Adrenal gland (tissue), 5 donors: ENCODE measurements around the gene TMED7.

Experiments
- CTCF ChIP-seq, 6 experiments: fragments of 450-650 bp in 4 of 6; fragments of 200-600 bp in 2 of 6; sonication (generic) in 1 of 6; IDR thresholded peaks; 1 replicate in 5 of 6; 2 replicates in 1 of 6; pipeline versions ENCODE4 v1.5.1 to v1.8.0; 2016 to 2021; ENCODE audit warnings: antibody characterized with exemption in 6 of 6, mild to moderate bottlenecking in 2 of 6, moderate library complexity in 1 of 6
- POLR2A ChIP-seq, 2 donors: fragments of 450-650 bp; IDR thresholded peaks; one replicate each; pipeline ENCODE4 v1.6.1; 2017; ENCODE audit warnings: antibody characterized with exemption in 2 of 2, mild to moderate bottlenecking in 2 of 2, moderate library complexity in 1 of 2
- donor health status: DM: no; HTN: no; CAD: no.

DNA sequence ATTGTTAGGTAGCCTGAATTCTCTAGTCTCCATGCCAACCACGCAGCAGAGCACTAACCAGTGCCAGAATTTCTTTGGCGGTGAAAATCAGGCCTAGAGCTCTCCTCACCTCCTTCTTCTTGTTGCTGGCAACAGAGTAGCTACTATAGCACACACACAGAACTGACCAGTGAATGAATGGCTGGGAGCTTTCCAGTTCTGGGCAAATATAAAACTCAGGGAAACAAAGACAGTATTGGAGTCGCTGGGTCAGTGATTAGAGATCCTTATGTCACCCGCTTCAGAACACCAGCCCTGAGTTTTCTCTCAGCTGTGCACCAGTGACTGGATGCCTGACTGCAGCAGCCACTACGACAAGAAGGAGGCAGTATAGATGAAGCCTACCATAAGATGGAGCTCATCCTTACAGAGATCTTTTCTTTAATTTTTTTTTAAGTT is 54.4 kb downstream of the TMED7 start:
- TF ChIP-seq POLR2A (IDR thresholded peaks at IDR 0.05) (no peak), CTCF (IDR thresholded peaks at IDR 0.05) (no peak)
